Caco-2 (cell line): Measurements from ENCODE around the gene GFOD1. TPM values are rescaled to one million over a fixed set of nuclear protein-coding genes. Genes with fewer than 3 reads are reported as not detected.

Experiments
- BruUV-seq: library from RNA; stranded (reverse); fragments of 400-500 nt; replicated peaks from 2 replicates; lab custom pipeline; 2021; lab: Mats Ljungman, UMichigan
- CTCF ChIA-PET: fragments of 300-600 bp; sonication (Branson Sonifier 250); formaldehyde crosslinking; loops from one replicate; lab custom pipeline; 2022; ENCODE audit warnings: antibody characterized with exemption; lab: Charles Lee
- POLR2A ChIA-PET: fragments of 300-600 bp; sonication (Branson Sonifier 250); formaldehyde crosslinking; loops from one replicate; lab custom pipeline; 2022; ENCODE audit warnings: antibody characterized with exemption; lab: Charles Lee
- DNase-seq, 2 experiments: peaks; one replicate each; pipeline versions ENCODE4 v3.0.0 to v3.0.0-alpha.2; 2020 to 2022
- H3K27me3 ChIP-seq: replicated peaks from 2 replicates; pipeline ENCODE4 v1.6.0; 2011; ENCODE audit warnings: low read length; ENCODE audit not compliant: control insufficient read depth, insufficient read depth
- H3K36me3 ChIP-seq: 2 replicates; pipeline ENCODE4 v1.5.1; 2011; ENCODE audit warnings: low read length; ENCODE audit not compliant: control insufficient read depth, insufficient read depth
- H3K4me1 ChIP-seq: fragments of 250-450 bp; sonication (Bioruptor Pico); 2 replicates; pipeline ENCODE4 v1.5.1; 2020; ENCODE audit warnings: mild to moderate bottlenecking
- H3K4me3 ChIP-seq: 2 replicates; pipeline ENCODE4 v1.5.1; 2011; ENCODE audit warnings: low read depth, mild to moderate bottlenecking, control low read depth, low read length
- H3K9me3 ChIP-seq: fragments of 250-450 bp; sonication (Bioruptor Pico); 2 replicates; pipeline ENCODE4 v1.5.1; 2020; ENCODE audit warnings: mild to moderate bottlenecking, moderate library complexity
- H3K27ac Mint-ChIP-seq: one replicate; pipeline ENCODE4 v1.8.0; 2022; ENCODE audit warnings: mixed read lengths; ENCODE audit not compliant: unreplicated experiment
- H3K27me3 Mint-ChIP-seq: one replicate; pipeline ENCODE4 v1.8.0; 2022; ENCODE audit warnings: mixed read lengths; ENCODE audit not compliant: insufficient read depth, unreplicated experiment
- H3K36me3 Mint-ChIP-seq: one replicate; pipeline ENCODE4 v1.8.0; 2022; ENCODE audit warnings: mild to moderate bottlenecking, mixed read lengths; ENCODE audit not compliant: insufficient read depth, unreplicated experiment
- H3K4me1 Mint-ChIP-seq: one replicate; pipeline ENCODE4 v1.8.0; 2022; ENCODE audit warnings: low read depth, mixed read lengths; ENCODE audit not compliant: unreplicated experiment
- H3K4me3 Mint-ChIP-seq: one replicate; pipeline ENCODE4 v1.8.0; 2022; ENCODE audit warnings: mild to moderate bottlenecking, moderate library complexity, mixed read lengths; ENCODE audit not compliant: unreplicated experiment
- H3K9me3 Mint-ChIP-seq: one replicate; pipeline ENCODE4 v1.8.0; 2022; ENCODE audit warnings: mixed read lengths; ENCODE audit not compliant: unreplicated experiment
- CTCF ChIP-seq, 2 experiments: fragments of 200-600 bp in 1 of 2; IDR thresholded peaks; 1 replicate in 1 of 2; 2 replicates in 1 of 2; pipeline versions ENCODE4 v1.5.1 to v1.8.0; 2011 to 2022; ENCODE audit warnings: antibody characterized with exemption in 1 of 2, control low read depth in 1 of 2, inconsistent platforms in 1 of 2, low read depth in 1 of 2, low read length in 1 of 2, mild to moderate bottlenecking in 1 of 2, moderate library complexity in 1 of 2; ENCODE audit not compliant: insufficient read depth in 1 of 2, severe bottlenecking in 1 of 2, unreplicated experiment in 1 of 2
- intact Hi-C: fragments of 100-400 bp; cut with micrococcal nuclease; formaldehyde crosslinking; loops from one replicate; pipeline ENCODE4 v1.10.0; 2022; ENCODE audit not compliant: unreplicated experiment
- total RNA-seq: library from RNA; stranded (reverse); gene quantifications from 2 replicates; pipeline ENCODE4 v1.2.3, GENCODE V29; 2022

GFOD1 gene
- total RNA-seq, 1 experiment from 2014 or later, result 0.84 TPM

DNA sequence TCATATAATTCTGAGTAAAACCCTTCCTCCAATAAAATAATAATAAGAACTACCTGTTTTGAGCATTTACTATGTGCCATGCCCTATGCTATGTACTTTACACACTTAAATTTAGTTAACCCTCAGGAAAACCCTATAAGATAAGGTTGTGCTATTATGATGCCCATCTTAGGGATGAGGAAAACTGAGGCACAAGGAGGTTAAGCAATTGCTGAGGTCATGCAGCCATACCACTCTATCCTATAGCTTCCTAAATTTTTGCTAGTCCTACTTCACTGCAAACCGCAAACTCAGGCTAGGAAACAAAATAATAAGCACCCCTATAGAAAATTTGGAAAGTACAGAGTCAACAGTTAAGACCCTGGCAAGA is 38.9 kb upstream of the GFOD1 start:
- ChIA-PET POLR2A (no interaction called here), CTCF (no interaction called here)
- TF ChIP-seq CTCF (IDR thresholded peaks at IDR 0.05; ENCODE audit: insufficient read depth in 1 of 2, low read depth in 1 of 2, low read length in 1 of 2, severe bottlenecking in 1 of 2, unreplicated experiment in 1 of 2), result no peak
- Histone ChIP-seq H3K4me3 (no peak overlapping the region), H3K36me3 (no peaks in the 10 kb centered on the region), H3K9me3 (no peaks in the 10 kb centered on the region), H3K27me3 (no peaks in the 10 kb centered on the region), H3K4me1 (no peaks in the 10 kb centered on the region)
- intact Hi-C loops, result no loop called here
- no TSS peak for BruUV-seq
- Mint-ChIP-seq H3K27ac (no peak overlapping the region), H3K36me3 (no peaks in the 10 kb centered on the region), H3K27me3 (no peaks in the 10 kb centered on the region), H3K4me3 (no peak overlapping the region), H3K4me1 (no peaks in the 10 kb centered on the region), H3K9me3 (no peaks in the 10 kb centered on the region)
- DNase-seq, result no peak

- Histone ChIP-seq H3K4me1 (no peaks in the 10 kb centered on the region), H3K36me3 (no peaks in the 10 kb centered on the region), H3K27me3 (no peaks in the 10 kb centered on the region), H3K9me3 (no peaks in the 10 kb centered on the region), H3K4me3 (no peak overlapping the region)
- ChIA-PET CTCF (no interaction called here), POLR2A (no interaction called here)
- Mint-ChIP-seq H3K4me3 (no peak overlapping the region), H3K27me3 (no peaks in the 10 kb centered on the region), H3K9me3 (no peaks in the 10 kb centered on the region), H3K36me3 (no peaks in the 10 kb centered on the region), H3K4me1 (no peaks in the 10 kb centered on the region), H3K27ac (no peak overlapping the region)
- BruUV-seq, result no TSS peak
- intact Hi-C loops, result no loop called here
- DNase-seq, result no peak
- TF ChIP-seq CTCF (IDR thresholded peaks at IDR 0.05; ENCODE audit: insufficient read depth in 1 of 2, low read depth in 1 of 2, low read length in 1 of 2, severe bottlenecking in 1 of 2, unreplicated experiment in 1 of 2), result no peak
Measured at GRCh38 chr6:13524801-13525508, 37.6 kb upstream of the GFOD1 start.

- POLR2A ChIA-PET, result no interaction called here
- peaks cover 4% of the 10 kb centered on the region for H3K27me3 Mint-ChIP-seq
- H3K27me3 ChIP-seq, result no peaks in the 10 kb centered on the region
- no peak overlapping the region for H3K4me3 ChIP-seq
- CTCF ChIA-PET, result interaction anchor here (0.6 kb wide), 1 partner anchor 34 kb away, joined by 3 read pairs; no protein-coding TSS in a partner anchor
- no peaks in the 10 kb centered on the region for H3K4me1 ChIP-seq
- TF ChIP-seq CTCF (IDR thresholded peaks at IDR 0.05; ENCODE audit: insufficient read depth in 1 of 2, low read depth in 1 of 2, low read length in 1 of 2, severe bottlenecking in 1 of 2, unreplicated experiment in 1 of 2), result no peak
- no peaks in the 10 kb centered on the region for H3K36me3 Mint-ChIP-seq
- no peaks in the 10 kb centered on the region for H3K9me3 Mint-ChIP-seq
- no peaks in the 10 kb centered on the region for H3K36me3 ChIP-seq
- no peaks in the 10 kb centered on the region for H3K4me1 Mint-ChIP-seq
- no TSS peak for BruUV-seq
- H3K9me3 ChIP-seq, result no peaks in the 10 kb centered on the region
- DNase-seq, result no peak
- intact Hi-C loops, result no loop called here
- no peak overlapping the region for H3K27ac Mint-ChIP-seq
- H3K4me3 Mint-ChIP-seq, result no peak overlapping the region
Measured at GRCh38 chr6:13523826-13524622, 36.6 kb upstream of the GFOD1 start.
